Activated gamma-delta T cell (primary cell): ENCODE results near the gene EIF2S1.
A peak's percentile ranks its signal among the peaks of the same experiment; 100 is the strongest.
"Not testable (repeated sequence)": the region's sequence is repeated elsewhere in the genome, so short reads cannot be mapped to it uniquely, and the experiment has no call there.

Source experiments
- DNase-seq: peaks from one replicate; lab custom pipeline; 2025; lab: John Stamatoyannopoulos, UW
- total RNA-seq, 2 donors: gene quantifications; one replicate each; lab custom pipeline; 2026; lab: John Stamatoyannopoulos, UW

EIF2S1 gene
- 80.3 to 83.9 reads per million in 2 donors for total RNA-seq

DNA sequence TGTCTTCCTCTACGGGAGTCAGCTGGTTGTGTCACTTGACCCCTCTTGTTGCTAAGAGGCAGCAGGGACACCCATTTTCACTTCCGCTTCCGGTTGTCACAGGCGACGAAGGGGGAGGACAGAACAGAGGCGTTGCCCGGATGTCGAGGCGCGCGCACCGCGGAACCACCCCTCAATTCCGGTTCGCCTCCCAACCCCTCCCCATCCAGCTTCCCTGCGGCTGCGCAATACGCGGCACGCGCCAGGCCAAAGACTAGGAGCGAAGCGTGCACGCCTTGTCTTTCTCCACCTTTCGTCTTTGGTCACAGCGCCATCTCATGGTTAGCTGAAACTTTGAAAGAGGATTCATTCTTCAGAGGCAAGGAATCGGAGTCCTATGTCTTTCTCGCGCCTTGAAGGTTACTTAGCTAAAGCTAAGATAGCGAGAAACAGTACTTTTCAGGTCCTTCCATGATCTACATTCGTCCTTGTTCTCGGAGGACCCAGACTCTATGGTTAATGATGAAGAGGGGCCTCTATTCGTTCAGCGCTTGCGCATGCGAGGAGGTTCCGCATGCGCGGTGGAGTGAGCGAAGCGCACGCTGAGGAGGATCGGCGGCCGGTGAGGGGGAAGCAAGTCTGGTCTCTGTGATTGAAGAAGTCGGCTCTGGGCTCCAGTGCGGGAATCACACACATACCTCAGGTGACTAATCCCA lies at the start of gene EIF2S1, which contains the start of gene ATP6V1D:
Gene EIF2S1, plus strand, starts transcription at position 554 of the 695 bp plus-strand sequence. CDS start 4,440 bp downstream, outside the sequence.
Gene ATP6V1D, minus strand, starts transcription at position 30 of the 695 bp plus-strand sequence. CDS start 106 bp downstream, outside the sequence.
- peak; percentile 100 for DNase-seq

DNA sequence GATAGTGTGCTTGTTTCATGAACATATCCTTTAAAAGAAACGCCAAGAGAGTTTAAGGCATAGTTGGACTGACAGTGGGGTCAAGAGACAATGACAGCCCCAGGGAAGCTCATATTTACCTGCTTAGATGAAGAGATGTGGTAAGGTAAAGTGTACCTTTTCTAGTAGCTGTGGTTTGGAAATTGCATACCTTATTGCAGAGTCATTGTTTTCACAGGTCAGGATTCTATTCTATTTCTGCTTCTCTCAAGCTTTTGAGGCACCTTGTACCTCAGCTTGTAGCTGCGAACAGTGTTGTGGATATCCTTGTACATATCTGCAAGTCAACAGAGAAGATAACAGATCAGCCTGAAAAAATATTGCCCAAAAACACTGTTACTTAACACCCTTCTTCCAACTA lies 48.3 kb upstream of the EIF2S1 start:
- no peak for DNase-seq

DNA sequence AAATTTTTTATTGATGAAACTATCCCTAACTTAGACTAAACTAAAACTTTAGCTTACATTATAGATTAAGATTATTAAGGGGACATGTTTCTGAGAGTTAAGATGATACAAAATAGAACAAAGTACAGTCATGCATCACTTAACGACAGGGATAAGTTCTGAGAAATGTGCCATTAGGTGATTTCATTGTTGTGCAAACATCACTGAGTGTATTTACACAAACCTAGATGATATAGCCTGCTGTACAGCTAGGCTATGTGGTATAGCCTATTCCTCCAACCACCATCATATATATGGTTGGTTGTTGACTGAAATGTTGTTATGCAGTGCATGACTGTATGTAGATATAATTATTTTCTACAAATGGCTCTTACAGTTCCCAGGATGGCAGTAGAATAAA lies 47.0 kb upstream of the EIF2S1 start:
- no peak for DNase-seq

DNA sequence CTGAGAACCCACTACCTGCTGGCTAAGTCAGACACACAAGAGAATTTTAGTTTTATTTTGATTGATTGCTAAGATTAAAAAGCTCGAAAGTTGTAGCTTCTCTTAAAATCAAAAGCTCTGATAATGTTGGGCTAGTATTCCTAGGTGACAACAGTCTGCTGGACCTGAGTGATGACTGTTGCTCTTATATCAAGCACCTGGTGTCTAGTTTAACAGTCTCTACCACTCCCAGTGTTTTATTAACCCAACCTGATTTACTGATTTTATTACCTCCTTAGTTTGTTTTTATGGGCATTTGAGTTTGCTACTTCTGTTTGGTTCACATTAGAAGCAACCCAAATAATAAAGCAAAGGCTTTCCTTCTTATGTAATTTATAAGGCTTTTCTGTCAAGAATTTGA lies 42.3 kb upstream of the EIF2S1 start:
- DNase-seq = no peak

DNA sequence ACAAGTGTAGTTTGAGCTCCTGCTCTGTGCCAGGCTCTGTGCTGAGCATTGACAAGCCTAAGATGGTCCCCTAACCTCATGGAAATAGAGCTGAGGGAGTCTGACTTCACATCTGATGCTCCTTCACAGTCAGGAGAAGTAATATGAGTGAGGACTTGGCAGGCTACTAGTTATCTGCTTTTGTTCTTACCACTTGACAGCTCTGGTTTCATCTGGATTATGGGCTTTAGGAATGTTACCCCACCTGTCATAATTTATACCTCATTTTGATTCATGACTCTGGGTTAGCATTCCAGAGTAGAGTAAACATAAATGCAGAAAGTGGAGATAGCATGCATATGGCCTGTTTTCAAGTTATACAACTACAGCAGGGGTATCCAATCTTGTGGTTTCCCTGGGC lies 41.0 kb upstream of the EIF2S1 start:
- DNase-seq = no peak

DNA sequence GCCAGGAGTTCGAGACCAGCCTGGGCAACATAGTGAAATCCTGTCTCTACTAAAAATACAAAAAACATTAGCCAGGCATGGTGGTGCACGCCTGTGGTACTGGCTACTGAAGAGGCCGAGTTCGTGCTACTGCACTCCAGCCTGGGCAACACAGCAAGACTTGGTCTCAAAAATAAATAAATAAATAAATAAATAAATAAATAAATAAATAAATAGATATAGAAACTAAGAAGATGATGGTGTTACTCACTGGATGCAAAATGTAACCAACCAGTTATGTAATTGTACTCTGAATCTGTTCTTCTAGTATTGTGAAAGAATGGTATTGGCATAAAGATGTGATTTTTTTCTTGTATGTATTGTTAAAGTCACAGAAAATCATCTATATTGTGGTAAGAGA lies 30.5 kb upstream of the EIF2S1 start:
- not testable (repeated sequence) for DNase-seq

DNA sequence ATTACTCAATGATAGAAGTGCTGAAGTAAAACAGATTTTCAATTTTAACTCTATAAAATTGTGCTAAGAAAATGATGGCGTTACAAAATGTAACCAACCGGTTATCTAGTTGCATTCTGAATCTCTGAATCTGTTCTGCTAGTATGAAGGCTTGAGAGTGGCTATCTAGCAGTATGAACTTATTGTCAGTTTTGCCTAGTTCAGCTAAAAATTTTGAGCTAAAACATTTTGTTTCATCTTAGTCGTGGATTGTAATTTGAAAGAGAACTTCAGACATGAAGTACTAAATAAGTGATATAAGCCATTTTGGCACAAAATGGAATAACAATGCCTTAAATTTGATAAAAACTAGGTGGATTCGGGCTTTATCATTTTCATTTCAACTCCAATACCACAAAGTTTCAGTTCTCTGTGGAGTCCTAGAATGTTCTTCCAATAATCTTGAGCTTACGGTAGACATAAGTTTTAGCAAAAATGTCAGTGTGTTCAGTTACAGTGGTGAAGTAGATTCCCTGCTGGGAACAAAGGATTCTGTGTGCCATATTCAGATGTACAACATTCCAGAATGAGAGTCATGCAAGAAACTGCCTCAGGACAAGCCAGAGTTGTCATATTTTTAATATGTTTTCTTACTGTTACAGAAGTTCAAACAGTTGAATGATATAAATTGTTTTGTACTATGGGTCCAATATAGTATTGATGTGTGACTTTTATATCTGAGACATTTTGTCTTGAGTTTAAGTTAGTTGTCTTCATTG lies 28.6 kb upstream of the EIF2S1 start:
- DNase-seq = no peak

DNA sequence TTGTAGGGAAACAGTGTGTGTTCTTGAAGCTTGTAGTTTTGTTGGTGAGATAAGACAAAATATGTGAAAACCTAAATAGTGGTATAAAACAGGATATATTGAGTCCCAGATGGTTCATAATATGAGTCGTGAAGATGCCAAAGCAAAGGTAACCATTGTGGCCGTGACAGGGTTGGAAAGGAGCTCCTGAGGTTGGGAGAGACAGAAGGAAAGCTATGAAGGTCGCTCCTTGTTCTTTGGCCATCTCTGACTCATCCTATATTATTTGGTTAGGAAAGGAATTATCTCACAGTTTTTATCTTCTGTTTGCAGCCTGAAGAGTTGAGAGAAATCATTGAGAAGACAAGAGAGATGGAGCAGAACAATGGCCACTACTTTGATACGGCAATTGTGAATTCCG lies 27.7 kb upstream of the EIF2S1 start:
- no peak for DNase-seq

DNA sequence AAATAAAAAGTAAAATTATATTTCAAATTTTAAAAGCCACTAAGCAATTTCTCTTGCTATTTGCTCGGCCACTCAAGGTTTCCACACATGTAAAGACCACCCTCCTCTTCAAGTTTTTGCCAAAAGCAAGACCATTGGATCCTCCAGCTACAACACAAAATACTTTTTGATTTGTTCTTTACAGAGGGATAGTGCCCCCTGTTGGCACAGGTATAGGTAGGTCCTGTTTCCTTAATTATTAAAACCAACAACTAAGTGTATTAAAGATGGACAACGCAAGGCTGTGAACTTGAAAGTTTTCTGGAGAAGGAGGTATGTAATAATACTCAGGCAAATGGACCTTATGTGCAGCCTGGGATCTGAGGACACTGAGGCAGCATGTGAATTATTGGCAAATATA lies 24.3 kb upstream of the EIF2S1 start:
- DNase-seq = no peak

DNA sequence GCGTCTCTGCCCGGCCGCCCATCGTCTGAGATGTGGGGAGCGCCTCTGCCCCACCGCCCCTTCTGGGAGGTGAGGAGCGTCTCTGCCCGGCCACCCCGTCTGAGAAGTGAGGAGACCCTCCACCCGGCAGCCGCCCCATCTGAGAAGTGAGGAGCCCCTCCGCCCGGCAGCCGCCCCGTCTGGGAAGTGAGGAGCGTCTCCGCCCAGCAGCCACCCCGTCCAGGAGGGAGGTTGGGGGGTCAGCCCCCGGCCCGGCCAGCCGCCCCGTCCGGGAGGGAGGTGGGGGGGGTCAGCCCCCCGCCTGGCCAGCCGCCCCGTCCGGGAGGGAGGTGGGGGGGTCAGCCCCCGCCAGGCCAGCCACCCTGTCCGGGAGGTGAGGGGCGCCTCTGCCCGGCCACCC lies 18.9 kb upstream of the EIF2S1 start:
- DNase-seq = not testable (repeated sequence)

DNA sequence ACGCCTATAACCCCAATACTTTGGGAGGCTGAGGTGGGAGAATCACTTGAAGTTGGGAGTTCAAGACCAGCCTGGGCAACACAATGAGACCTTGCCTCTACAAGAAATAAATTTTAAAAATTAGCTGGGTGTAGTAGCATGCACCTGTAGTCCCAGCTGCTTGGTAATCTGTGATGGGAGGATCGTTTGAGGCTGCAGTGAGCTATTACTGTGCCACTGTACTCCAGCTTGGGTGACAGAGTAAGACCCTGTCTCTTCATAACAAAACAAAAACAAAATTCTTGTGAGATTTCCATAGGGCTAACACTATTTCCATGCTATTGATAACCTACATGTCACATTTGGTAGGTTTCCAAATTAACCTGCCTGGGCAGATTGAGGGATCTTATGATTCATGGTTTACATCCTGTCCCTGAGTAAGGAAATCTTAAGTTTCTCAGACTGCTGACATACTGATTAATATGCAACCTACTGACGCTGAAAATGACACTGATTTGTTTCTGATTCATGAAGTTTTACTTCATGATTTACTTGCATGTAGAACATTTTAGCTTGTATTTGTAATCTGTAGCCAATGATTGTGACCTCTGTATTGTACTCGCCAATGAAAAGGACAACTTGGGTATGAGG lies 16.4 kb upstream of the EIF2S1 start:
- no peak for DNase-seq

DNA sequence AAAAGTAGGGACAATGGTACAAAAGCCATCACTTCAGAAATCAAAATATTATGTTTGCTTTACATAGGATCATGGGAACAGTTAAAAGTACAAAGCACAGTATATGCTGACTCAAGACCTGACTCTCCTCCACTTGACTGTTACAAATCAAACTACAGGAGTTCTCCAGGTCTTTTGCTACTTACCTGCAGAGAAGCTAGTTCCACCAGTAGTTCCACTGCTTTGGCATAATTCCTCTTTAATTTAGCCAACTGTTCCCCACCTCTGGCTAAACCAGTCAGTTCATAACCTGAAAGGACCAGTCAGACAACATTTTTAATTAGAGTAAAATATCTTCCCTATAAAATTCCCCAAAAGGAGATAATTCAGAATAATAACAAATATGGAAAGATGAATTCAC lies 14.5 kb upstream of the EIF2S1 start:
- no peak for DNase-seq

DNA sequence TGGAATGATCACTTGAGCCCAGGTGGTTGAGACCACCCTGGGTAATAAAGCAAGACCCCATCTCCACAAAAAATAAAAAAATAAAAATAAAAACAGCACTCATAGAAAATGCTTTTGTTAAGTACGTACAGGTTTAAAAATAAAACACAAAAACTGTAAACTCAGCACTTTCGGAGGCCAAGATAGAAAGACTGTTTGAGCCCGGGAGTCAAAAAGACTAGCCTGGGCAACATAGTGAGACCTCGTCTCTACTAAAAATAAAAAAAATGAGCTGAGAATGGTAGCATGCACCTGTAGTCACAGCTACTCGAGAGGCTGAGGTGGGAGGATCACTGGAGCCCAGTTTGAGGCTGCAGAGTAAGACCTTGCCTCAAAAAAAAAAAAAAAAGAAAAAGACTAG lies 8.1 kb upstream of the EIF2S1 start:
- no peak for DNase-seq

DNA sequence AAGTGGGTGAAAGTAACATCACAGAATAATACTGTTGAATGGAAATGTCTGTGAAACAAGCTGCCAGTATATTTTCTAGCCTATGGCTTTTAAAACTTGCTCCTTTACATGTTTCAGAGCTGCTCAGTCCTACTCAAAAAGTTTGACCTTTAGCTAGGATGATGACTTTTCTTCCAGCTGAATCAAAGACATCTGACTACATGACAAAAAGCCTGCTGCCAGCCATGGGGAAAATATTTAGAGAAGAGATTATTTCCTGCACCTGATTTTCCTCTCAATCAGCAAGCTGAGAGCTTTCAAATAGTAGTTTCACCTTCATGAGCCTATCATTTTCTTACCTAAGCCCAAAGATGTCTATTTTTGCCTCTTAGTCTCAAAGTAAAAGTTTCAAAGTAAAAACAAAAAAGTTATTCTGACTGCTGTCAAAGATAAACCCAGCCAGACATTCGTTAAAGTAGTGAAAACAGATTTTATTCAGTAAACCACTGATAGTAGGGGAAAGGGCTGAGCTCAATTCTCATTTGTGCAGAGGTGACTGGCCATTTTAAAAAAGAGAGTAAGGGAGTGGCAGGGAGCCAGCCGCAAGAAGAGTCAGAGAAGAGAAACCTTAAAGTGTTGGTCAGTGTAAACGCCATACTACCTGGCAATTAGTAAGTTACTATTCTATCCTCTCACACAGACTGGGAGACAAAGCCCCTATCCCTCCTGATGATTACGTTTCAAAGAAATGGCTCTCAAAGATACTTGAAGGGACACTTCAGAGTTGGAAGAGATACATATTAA lies 2.8 kb upstream of the EIF2S1 start:
- no peak for DNase-seq

DNA sequence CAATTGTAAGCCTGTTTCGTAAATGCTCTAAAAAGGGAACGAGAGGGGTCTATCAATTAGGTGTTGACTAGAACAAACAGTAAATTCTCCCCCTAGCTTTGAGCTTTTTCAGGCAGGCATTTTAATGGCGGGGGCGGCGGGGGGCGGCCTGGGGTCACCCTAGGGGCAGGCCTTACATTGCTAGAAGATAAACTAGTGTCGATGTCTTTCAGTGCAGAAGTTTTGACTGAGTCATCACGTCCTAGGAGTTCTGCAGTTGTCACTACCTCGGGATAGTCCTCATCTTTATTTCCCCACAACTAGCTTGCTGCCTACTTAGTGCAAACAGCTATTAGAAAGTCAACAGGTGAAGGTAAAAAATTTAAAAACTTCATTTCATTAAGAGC lies 2.2 kb upstream of the EIF2S1 start:
- DNase-seq = no peak

DNA sequence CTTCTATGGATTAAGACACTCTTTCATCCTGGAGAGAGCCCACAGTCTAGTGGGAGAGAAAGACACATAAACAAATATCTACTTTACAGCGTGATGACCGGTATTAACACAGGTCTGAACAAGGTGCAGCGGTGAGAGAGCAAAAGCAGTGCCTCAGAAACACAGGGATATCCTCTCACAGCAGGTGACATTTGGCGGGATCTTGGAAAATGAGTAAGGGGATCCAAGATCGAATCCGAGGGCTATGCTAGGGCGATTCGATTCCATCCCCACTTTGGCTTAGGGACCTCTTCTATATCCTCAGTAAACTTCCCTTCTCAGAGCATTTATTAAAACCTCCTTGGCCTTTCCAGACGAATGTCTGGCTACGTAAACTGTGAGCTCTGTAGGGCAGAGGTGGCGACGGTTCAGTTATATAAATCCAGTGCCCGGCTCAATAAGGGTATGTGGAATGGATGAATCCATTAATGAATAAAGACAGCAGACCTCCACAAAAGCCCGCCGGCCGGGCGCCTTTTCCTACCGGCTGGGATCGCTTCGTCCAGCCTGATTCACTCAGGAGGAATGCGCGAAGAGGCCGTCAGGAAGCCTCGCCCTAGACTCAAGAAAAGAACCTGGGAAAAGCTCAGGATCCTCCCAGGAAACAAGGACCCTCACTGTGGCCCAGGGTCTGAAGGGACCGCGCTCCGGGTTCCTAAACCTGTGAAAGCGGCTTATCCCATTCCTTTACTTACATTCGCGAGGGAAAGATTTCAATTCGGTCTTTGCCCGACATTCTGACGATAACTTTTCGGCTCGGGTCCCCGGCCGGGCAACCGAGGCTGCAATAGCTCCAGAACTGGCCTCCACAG lies 979 bp upstream of the EIF2S1 start:
- no peak for DNase-seq

DNA sequence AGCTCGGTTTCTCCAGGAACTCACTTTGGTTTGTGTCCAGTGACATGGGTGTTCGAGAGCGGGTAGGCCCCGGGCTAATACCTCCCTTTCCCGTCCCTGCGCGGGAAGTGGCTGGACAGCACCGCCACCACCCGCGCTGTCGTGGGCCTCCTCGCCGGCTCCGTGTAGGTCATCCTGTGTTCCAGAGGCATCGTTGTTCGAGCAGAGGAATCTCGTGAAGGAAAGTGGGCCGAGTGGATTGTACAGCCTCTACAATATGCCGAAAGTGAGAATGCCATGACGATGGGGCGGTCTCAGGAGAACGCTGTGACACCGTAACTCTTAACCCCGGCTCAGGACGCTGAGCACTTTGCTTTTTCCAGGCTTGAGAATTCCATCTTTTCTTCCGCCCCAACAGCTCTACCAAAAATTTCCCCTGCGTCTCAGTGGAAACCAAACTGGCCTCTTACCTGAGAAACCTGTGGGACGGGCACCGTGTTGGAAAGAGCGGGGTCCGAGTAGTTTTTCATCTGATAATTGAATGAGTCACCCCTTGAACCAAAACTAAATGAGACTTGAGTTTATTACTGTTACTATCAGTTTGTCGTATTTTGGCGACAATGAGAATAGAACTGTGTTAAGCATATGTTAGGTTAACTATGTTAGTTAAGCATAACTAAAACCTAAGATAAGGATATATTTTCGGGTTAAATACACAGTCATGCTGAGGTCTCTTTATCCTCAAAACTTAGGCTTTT lies 510 bp downstream of the EIF2S1 start:
- no peak for DNase-seq

DNA sequence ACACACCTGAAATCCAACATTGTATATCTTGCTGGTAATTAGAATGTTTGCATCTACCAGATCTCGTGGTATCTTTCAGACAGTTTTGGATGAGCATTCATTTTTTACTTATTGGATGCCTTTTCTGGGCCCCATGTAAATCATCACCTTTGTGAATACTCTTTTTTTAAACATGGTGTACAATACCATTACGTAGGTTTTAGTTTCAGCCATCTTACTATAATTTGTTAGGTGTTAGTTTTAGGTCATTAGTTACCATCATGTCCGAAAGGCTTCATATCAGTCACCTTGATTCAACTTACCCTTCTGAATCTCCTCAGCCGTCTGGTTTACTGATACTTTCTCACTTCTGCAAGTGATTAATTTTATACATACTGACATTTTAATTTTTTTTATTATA lies 5.3 kb downstream of the EIF2S1 start:
- no peak for DNase-seq

DNA sequence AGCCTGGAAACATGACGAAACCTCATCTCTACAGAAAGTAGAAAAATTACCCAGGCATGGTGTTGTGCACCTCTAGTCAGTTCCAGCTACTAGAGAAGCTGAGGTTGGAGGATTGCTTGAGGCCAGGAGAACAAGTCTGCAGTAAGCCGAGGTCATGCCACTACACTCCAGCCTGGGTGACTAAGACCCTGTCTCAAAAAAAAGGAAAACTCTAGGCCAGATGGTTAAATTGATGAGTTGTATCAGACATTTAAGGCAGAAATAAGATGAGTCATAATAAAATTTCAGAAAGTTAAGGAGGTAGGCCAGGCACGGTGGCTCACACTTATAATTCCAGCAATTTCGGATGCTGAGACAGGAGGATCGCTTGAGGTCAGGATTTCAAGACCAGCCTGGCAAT lies 10.7 kb downstream of the EIF2S1 start:
- no peak for DNase-seq
